GOT3 (cell line): ENCODE results near the gene MACF1.
"Not testable (repeated sequence)": the region's sequence is repeated elsewhere in the genome, so short reads cannot be mapped to it uniquely, and the experiment has no call there.

Experiments used
- DNase-seq: peaks from one replicate; lab custom pipeline; 2025; ENCODE audit warnings: mixed read lengths; lab: John Stamatoyannopoulos, UW

The MACF1 gene

GRCh38 chr1:39416609-39417008, 212.1 kb downstream of the MACF1 start:
- no peak for DNase-seq

- no peak for DNase-seq
These were observed 213.7 kb downstream of the MACF1 start for GRCh38 chr1:39418236-39418635.

GRCh38 chr1:39420493-39420892, 216.0 kb downstream of the MACF1 start:
- DNase-seq: no peak

GRCh38 chr1:39422614-39423013, 218.1 kb downstream of the MACF1 start:
- no peak for DNase-seq

- DNase-seq: no peak
These were observed 220.7 kb downstream of the MACF1 start for GRCh38 chr1:39425151-39425550.

- no peak for DNase-seq
These were observed 221.1 kb downstream of the MACF1 start for GRCh38 chr1:39425634-39426033.

- DNase-seq: no peak
These were observed 221.9 kb downstream of the MACF1 start for GRCh38 chr1:39426346-39426745.

- no peak for DNase-seq
These were observed 222.9 kb downstream of the MACF1 start for GRCh38 chr1:39427374-39427773.

- no peak for DNase-seq
These were observed 223.4 kb downstream of the MACF1 start for GRCh38 chr1:39427912-39428311.

- no peak for DNase-seq
These were observed 227.4 kb downstream of the MACF1 start for GRCh38 chr1:39431927-39432326.

- DNase-seq: no peak
These were observed 230.4 kb downstream of the MACF1 start for GRCh38 chr1:39434797-39435395.

GRCh38 chr1:39435597-39435996, 231.1 kb downstream of the MACF1 start:
- DNase-seq: no peak

GRCh38 chr1:39436842-39437241, 232.3 kb downstream of the MACF1 start:
- no peak for DNase-seq

- DNase-seq: no peak
These were observed 233.5 kb downstream of the MACF1 start for GRCh38 chr1:39438042-39438441.

- no peak for DNase-seq
These were observed 236.4 kb downstream of the MACF1 start for GRCh38 chr1:39440856-39441255.

- no peak for DNase-seq
These were observed 237.3 kb downstream of the MACF1 start for GRCh38 chr1:39441797-39442196.

- no peak for DNase-seq
These were observed 241.1 kb downstream of the MACF1 start for GRCh38 chr1:39445573-39445972.

GRCh38 chr1:39446986-39447567, 242.6 kb downstream of the MACF1 start:
- DNase-seq: no peak

- DNase-seq: not testable (repeated sequence)
These were observed 245.5 kb downstream of the MACF1 start for GRCh38 chr1:39450041-39450440.

GRCh38 chr1:39450956-39451606, 246.6 kb downstream of the MACF1 start:
- DNase-seq: no peak

- no peak for DNase-seq
These were observed 247.6 kb downstream of the MACF1 start for GRCh38 chr1:39452081-39452480.

GRCh38 chr1:39452540-39452939, 248.0 kb downstream of the MACF1 start:
- no peak for DNase-seq

- no peak for DNase-seq
These were observed 249.1 kb downstream of the MACF1 start for GRCh38 chr1:39453603-39454002.

GRCh38 chr1:39458991-39459390, 254.5 kb downstream of the MACF1 start:
- DNase-seq: no peak
